NOMO-1 (cell line): Measurements from ENCODE around the gene KCNF1.

Experiments used
- DNase-seq, 2 experiments: peaks; one replicate each; lab custom pipeline; 2025; ENCODE audit not compliant: unreplicated experiment in 2 of 2; lab: John Stamatoyannopoulos, UW

KCNF1 gene

DNA sequence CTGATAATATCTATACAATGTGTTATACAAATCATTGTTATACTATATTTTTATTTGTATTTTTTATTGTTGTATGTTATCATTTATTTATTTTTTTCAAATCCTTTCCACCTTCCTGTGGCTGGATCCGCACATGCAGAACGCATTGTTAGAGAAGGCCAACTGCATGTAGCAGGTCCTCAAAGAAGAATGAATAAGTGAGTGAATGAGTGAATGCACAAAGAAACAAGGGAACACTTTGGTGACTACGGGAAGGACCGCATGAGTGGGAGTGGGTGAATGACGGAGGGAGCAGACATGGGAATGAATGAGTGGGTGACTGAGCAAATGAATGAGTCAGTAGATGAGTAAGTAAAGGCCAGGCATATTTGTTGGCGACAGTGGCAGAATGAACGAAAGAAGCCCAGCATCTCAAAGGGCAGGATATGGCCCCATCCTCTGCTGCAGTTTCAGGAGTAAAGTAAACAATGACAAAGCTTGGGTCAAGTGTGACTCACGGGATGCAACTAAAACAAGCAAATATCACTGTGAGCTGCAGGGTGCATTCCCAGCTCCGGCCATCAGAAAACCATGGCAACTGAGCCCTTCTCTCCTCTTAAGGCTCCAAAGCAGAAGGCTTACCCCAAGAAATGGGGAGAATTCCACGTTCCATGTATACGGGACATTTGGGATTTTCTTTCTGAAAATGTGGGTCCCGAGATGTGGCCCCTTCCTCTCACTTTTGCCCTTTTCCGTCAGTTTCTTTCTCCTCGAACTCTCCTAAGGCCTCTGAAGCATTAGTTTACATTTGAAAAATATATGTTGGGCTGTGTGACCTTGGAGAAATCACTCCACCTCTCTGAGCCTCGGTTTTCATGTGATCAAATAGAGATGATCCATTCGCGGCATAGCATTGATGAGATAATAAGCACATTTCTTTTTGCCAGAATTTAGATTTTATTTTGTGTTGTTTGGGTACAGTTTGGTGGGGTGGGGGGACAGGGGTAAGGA is 24.5 kb downstream of the KCNF1 start:
- no peak for DNase-seq

DNA sequence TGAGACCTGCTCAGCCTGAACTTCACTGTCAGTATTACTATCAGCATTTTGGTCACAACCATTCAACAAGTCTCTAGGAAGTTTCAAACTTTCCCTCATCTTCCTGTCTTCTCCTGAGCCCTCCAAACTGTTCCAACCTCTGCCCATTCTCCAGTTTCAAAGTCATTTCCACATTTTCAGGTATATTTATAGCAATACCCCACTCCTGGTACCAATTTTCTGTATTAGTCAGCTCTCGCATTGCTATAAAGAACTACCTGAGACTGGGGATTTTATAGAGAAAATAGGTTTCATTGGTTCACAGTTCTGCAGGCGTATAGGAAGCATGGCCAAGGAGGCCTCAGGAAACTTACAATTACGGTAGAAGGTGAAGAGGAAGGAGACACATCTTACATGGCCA is 27.3 kb downstream of the KCNF1 start:
- DNase-seq: no peak

DNA sequence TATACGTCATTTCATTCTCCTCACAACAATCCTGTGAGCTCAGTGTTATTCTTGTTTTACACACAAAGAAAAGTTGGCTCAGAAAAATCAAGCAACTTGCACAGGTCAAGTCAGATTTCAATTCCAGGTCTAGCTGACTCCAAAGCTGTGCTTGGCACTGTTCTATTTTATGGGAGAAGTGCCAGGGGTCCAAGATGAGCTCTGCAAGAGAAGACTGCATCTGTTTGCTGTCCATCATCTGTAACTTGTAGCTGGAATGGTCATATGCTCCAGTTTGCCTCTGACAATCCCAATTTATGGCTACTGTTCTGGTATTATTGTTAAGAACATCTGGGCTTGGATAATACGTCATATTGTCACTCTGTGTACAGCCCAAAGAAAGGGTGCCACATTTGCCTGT is 28.9 kb downstream of the KCNF1 start:
- no peak for DNase-seq

DNA sequence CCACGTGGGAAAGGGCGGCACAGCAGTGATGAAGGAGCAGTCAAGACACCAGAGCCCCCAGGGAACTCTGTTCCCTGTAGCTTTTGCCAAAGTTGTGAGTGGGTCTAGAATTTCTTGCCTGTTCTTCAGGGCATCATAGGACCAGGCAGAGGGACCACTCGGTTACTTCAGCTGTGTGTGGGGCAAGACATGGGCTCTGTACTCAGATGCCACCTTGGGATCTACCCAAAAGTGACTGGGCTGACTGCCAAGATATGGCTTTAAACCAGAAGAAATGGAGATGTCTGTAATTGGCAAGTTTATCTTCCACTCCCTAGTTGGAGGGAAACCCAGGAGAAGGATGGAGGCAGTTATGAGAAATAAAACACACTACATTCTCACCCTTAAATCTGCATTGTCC is 29.6 kb downstream of the KCNF1 start:
- no peak for DNase-seq

DNA sequence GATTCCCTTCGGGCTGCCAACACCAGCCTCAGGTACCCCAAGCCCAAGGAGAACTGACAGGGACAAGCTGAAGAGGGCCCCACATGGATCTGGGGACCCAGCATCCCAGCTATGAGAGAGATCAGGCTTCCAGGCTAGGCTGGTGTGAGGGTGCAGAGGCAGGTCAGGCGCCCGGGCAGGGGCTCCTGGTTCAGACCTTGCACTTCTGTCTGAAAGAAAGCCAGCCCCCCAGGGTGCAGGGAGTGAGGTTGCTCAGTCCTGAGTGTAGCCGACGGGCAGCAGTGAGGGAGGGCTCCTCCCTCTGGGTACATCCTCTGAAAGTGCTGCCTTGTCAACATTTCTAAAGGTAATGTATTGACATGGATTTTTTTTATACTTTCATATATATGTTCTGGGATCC is 33.1 kb downstream of the KCNF1 start:
- DNase-seq: no peak

DNA sequence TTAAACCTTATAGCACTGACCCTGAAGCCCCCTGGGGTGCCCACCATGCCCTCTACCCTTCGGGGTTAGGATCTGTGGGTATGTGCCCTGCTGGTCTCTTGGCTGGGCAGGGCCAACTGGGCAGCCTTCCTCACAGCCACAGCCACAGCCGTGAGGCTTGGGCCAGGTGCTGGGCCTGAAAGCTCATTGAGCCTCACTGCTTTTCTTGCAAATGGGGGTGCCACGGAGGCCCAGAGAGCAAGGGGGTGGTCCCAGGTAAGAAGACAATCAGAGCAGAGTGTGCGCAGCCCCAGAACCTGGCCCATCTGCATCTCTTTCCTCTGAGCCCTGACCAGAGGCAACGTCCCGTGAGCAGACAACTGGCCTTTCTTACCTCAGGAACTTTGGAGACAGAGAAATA is 34.7 kb downstream of the KCNF1 start:
- DNase-seq: no peak

DNA sequence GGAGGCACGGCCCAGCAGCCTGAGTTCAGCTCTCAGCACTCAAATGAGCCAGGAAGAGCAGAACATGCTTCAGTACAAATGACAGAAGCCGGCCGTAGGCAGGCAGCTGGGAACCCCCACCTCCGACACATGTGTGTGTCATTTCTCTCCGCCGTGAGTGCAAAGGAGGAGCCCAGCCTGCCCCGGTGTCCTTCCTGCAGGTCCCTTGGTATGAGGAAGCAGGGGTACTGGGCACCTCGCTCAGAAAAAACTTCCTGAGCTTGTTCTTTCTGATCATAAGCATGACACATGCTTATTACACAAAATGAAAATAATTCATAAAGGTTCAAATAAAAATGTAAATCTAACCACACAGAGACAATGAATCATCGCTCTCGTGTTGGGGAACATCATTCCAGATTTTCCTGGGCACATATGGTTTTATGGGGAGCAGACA is 35.3 kb downstream of the KCNF1 start:
- no peak for DNase-seq

DNA sequence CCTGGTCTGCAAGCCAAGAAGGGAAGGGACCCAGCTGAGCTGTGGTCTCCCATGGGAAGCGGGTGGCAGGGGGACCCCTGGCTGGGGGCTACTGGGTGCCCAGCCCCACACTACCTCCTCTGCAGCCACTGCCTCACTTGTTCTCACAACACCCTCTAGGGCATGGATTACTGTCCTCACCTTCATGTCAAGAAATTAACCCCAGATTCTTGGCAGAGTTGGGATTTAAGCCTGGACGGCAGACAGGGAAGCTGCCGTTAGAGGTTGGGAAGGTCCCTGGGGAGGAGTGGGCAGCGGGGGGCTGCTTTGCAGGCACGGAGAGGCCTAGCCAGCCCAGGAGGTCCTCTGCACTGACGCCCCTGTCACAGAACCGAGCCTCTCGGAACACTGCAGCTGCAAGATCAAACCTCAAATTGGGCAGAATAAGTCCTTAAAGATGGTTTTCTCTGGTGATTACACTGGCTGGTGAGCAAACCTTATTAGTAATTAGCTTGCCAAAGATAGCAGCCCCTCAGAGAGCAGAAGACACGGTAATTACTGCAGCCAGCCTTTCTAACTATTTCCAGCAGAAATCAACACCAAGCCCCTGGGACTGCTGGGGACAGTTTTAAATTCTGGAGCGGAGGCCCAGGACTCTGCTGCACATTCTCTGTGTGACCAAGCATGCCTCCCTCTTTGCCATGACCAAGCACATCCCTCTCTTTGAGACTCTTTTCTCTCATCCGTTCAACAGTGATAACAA is 35.9 kb downstream of the KCNF1 start:
- no peak for DNase-seq

DNA sequence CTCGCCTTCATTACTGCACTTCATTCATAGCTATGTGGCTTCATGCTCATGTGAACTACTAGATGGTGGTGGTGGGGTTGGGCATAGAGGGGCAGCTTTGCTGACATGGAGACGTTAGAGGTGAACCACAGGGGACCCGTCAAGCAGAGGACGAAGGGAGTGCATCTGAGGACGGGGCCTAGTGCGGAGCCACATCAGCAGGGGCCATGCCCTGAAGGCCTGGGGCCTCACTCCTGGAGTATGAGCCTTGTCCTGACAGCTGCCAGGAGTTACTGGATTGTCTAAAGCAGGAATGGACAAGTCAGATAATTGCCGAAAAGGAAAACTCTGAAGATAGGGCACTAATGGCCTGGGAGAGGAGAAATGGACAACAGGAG is 36.4 kb downstream of the KCNF1 start:
- DNase-seq: no peak

DNA sequence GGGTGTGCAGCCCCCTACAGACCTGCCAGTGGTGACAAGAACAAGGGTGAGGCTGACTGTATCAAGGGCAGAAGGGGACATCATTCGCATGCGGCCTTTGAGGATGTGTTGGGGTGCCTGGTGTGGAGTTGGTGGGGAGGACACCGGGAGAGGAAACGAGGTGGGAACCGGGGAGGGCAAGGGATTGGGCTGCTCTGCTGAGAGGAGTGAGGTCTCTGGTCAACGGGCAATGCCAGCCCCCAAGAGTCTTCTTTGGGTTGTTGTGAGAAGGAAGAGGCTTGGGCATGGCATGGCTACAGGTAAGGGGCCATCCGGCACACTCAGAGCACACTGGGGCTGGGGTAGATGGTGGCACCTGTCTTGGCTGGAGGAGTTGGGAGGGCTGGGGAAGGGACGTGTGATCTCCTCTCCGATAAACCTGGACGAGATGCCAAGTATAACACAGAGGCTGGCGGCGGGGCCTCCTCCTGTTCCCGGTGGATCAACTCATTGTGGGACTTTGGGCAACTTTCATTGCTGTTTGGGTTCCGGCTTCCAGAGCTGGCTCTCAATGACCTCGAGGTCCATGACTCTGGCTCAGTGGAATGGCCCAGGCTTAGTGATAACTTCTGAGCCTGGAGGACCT is 37.0 kb downstream of the KCNF1 start:
- no peak for DNase-seq

DNA sequence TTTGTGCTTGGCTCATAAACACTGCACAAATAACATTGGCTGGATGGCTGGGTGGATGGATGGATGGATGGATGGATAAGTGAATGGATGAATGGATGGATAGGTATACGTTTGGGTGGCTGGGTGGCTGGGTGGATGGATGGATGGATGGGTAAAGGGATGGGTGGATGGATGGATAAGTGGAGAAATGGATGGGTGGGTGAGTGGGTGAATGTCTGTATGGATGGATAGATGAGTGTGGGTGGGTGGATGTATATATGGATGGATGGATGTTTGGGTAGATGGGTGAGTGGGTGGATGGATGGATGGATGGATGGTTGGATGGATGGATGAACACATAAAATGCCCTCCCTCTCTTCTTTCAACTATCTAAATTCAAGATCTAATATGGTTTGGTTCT is 38.1 kb downstream of the KCNF1 start:
- no peak for DNase-seq

DNA sequence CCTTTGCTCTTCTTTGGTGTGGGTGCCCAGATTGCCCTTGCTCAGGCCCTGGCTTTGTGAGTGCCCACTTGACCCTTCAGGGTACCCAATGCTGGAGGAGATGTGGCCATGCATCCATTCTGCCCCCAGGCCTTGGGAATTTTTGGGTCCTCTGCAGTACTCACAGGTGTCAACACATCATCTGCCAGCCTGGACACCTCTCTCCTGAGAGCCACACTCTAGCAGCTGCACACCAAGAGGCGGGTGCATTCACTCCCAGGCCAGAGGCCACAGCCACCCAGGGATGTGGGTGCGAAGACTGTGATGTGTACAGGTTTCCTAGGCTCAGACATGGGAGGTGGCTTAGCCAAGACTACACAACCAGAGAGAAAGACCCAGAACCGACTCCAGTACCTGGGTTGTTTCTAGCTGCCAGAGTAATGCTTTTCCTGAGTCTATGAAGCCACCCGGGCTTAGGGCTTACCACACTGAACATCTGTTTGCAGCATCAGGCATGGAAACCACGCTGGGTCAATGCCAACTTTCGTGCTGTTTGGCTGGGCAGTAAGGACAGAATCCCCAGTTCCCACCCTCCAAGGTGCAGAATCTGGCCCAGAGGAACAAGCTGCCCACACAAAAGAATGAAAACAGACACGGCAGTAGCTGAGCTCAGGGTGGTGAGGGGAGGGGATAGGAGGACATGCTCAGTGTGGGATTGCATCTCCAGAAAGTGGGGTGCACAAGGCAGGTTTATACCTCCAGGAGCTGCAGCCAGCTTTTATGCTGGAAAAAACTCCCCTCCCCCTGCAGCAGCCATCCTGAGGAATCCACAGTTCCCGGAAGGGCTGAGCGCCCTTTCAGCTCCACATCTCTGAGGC is 40.1 kb downstream of the KCNF1 start:
- DNase-seq: no peak

DNA sequence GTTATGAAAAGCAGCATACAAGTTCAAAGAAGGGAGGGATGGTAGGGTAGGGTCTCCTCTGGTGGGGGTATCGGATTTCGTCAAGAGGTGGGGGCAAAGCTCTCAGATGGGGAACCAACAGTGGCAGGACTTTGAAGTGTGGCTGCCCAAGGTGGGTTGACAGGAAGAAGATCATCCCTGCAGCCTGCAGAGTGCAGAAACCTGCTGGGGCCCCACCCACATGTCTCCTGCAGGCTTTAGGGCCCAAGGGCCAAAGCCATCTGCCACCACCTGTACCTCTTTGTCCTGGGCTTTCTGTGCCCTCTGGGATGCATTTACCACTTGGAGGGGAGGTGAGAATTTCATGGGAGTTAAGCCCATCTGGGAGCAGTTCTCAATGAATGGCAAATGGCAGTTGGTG is 42.7 kb downstream of the KCNF1 start:
- DNase-seq: no peak

DNA sequence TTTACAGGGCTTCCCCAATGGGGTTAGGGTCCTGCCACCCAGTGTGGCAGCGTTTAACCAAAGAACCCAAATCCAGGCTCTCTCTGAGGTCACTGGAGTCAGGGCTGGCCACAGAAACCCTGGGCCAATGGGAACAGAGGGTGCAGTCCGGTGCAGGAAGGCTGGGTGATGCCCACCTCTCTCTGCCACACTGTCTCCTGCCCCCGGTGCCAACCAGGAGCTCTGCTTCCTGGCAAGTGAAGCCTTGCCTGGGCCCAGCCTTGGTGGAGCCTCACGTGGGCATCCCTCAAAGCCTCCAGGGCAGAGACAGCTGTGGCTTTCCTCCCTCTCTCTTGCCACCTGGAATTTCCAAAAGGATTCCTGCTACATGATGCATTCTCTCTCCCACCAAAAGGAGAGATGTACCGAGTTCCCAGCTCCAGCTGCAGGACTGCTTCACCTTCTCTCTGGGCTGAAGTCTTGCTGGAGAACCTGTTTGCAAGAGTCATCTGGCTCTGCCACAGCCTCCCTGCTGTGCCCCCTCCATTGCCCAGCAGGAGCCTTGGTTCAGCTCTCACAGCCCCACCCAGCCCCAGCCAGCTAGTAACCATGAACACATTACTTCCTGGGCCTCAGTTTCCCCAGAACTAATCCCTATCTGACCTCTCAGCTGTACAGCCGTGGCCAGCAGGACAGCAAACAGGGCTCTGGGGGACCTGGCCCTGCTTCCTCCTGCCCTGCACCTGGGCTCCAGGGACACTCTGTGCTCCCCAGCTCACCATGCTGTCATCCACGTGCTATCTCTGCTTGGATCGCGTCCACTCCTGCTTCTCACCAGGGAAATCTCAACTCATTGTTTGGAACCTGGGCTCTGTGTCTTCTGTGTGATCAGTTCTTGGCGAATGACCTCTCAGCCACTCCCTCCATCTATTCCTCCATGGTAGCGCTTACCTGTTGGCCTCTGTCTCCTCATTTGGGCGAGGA is 43.4 kb downstream of the KCNF1 start:
- no peak for DNase-seq

DNA sequence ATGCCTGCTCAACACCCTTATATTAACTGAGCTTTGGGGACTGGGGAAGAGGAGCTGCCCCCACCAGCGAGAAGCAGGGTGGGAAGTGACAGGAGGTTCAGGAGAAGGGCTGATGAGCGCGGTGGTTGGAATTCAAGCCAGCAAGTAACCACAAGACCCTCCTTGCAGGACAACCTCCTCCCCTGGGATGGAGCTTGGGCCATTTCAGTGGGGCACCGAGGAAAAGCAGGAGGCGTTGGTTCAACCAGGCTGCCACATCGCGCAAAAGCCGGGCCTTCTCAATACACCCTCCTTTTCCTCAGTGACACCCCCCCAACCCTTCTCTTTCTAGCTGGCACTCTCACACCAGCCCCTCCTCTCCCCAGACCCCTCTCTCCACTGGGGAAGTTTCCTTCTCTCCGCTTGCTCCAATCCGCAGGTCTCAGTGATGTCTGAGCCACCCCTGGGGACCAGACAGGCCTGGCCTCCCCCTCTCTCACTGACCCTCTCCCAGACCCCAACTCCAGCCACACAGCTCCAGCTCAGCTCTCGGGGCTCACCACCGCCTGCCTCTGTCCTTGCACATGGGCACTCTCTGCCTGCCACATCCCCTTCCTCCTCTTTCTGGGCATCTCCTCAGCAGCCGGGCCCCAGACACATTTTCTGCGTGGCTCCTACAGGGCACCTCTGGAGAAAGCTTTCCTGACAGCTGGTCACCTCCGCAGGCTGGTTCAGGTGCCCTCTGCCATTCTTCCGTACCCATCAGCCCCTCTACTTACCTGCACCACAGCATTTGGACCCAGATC is 44.5 kb downstream of the KCNF1 start:
- no peak for DNase-seq

DNA sequence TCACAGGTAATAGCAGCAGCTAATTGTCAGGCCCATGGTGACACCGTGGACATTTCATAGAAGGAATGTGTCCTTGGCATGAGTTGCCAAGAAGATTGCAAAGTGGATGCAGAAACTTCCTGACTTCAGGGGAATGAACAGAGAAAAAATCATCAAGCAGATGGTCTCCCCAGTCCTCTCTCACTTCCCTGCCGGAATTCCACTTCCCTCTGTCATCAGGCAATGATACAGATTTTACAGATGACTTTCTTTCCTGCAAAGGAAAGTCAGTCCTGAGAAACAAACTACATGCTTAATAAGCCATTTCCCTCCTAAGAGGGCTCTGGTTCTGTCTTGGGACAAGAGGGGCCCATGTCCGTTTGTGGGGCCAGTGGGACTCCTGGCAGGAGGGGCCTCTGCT is 45.7 kb downstream of the KCNF1 start:
- no peak for DNase-seq

DNA sequence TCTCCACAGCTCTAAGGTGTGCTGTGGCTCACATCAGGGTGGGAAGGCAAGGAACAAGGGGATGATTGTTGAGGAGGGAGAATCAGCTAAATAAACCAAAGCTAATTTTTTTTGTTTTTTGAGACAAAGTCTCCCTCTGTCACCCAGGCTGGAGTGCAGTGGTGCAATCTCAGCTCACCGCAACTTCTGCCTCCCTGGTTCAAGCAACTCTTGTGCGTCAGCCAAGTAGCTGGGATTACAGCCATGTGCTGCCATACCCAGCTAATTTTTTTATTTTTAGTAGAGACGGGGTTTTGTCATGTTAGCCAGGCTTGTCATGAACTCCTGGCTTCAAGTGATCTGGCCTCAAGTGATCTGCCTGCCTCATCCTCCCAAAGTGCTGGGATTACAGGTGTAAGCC is 46.7 kb downstream of the KCNF1 start:
- DNase-seq: peak; percentile 53 to 75

DNA sequence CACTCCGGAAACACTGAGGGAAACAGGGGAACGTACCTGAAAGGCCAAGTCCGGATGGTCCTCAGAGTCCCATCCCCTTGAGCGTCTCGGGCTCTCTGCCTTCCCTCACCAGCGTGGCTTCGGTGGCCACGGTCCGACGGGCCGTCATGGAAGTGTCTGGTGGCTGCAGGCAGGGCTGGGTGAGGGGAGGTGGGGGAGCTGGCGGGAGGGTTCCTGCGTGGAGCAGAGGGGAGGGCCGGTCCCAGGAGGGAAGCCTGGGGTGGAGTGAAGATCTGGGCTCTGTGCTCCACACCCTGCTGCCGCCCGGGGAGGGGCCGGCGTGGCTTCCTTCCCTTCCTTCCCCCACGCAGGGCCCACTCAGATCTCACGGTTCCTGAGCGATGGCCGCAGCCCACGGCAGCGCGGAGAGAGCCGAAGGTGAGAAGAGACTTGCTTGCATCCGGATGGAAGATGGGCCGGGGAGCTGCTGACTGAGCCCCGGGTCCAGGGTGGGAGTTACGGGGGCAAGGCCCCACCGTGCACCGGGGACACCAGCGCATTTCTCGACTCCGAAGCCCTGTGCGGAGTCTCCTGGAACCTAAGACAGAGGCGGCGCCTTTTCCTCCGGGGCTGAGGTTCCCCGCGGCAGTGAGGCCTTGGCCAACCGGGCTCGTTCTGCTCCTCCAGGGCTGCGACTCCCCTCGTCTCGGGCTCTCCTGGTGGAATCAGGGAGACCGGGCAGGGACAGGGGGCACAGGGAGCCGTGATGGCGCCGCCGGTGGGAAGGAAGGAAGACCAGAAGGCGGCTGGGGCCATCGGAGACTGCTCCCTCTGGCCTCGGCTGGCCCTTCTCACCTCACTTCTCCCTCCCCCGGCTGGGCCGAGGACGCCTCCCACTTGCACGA is 49.1 kb downstream of the KCNF1 start:
- DNase-seq: no peak
